Activated T-cell treated with anti-CD3 and anti-CD28 coated beads for 4 hours (primary cell): ENCODE results near the gene JAM3.
"Not testable (repeated sequence)": the region's sequence is repeated elsewhere in the genome, so short reads cannot be mapped to it uniquely, and the experiment has no call there.

ENCODE experiments used
- DNase-seq: peaks from one replicate; pipeline ENCODE4 v3.0.0-alpha.2; 2020

JAM3 gene

GRCh38 chr11:134110252-134110815 lies 41.5 kb downstream of the JAM3 start:
- DNase-seq = no peak

GRCh38 chr11:134113787-134114186 lies 44.9 kb downstream of the JAM3 start:
- DNase-seq = not testable (repeated sequence)

- no peak for DNase-seq
Measured at GRCh38 chr11:134116210-134116609, 47.3 kb downstream of the JAM3 start.

GRCh38 chr11:134118006-134118405 lies 49.1 kb downstream of the JAM3 start:
- DNase-seq = no peak

GRCh38 chr11:134119094-134119493 lies 50.2 kb downstream of the JAM3 start:
- DNase-seq = no peak

- DNase-seq = no peak
Measured at GRCh38 chr11:134120143-134120850, 51.4 kb downstream of the JAM3 start.

GRCh38 chr11:134120921-134121526 lies 52.2 kb downstream of the JAM3 start:
- no peak for DNase-seq

GRCh38 chr11:134124660-134125451 lies 56.0 kb downstream of the JAM3 start:
- DNase-seq = no peak

- DNase-seq = no peak
Measured at GRCh38 chr11:134125507-134125906, 56.6 kb downstream of the JAM3 start.

GRCh38 chr11:134126217-134126822 lies 57.4 kb downstream of the JAM3 start:
- DNase-seq = no peak

- DNase-seq = no peak
Measured at GRCh38 chr11:134131628-134132244, 62.9 kb downstream of the JAM3 start.

- DNase-seq = no peak
Measured at GRCh38 chr11:134132808-134133207, 63.9 kb downstream of the JAM3 start.

- DNase-seq = no peak
Measured at GRCh38 chr11:134134167-134134566, 65.3 kb downstream of the JAM3 start.

GRCh38 chr11:134138376-134138775 lies 69.5 kb downstream of the JAM3 start:
- DNase-seq = no peak

- DNase-seq = no peak
Measured at GRCh38 chr11:134139303-134139872, 70.5 kb downstream of the JAM3 start.

GRCh38 chr11:134139873-134140331 lies 71.0 kb downstream of the JAM3 start:
- DNase-seq = peak; percentile 29

GRCh38 chr11:134140961-134141490 lies 72.2 kb downstream of the JAM3 start:
- no peak for DNase-seq

GRCh38 chr11:134142536-134142935 lies 73.7 kb downstream of the JAM3 start:
- DNase-seq = no peak

- no peak for DNase-seq
Measured at GRCh38 chr11:134143801-134144200, 74.9 kb downstream of the JAM3 start.

- no peak for DNase-seq
Measured at GRCh38 chr11:134144744-134145143, 75.9 kb downstream of the JAM3 start.

- no peak for DNase-seq
Measured at GRCh38 chr11:134145715-134146114, 76.8 kb downstream of the JAM3 start.

- DNase-seq = no peak
Measured at GRCh38 chr11:134146598-134146997, 77.7 kb downstream of the JAM3 start.
